GM12892 (cell line): ENCODE measurements around the gene TTC21A.

Experiments
- POLR2A ChIP-seq: IDR thresholded peaks from 2 replicates; pipeline ENCODE4 v1.6.1; 2011; ENCODE audit warnings: low read depth, low read length, control low read depth
- POLR2AphosphoS5 ChIP-seq: IDR thresholded peaks from 2 replicates; pipeline ENCODE4 v1.6.1; 2011; ENCODE audit warnings: low read depth, low read length, control low read depth
- TAF1 ChIP-seq: IDR thresholded peaks from 2 replicates; pipeline ENCODE4 v1.6.1; 2011; ENCODE audit warnings: low read depth, mild to moderate bottlenecking, control low read depth, low read length, borderline replicate concordance

DNA sequence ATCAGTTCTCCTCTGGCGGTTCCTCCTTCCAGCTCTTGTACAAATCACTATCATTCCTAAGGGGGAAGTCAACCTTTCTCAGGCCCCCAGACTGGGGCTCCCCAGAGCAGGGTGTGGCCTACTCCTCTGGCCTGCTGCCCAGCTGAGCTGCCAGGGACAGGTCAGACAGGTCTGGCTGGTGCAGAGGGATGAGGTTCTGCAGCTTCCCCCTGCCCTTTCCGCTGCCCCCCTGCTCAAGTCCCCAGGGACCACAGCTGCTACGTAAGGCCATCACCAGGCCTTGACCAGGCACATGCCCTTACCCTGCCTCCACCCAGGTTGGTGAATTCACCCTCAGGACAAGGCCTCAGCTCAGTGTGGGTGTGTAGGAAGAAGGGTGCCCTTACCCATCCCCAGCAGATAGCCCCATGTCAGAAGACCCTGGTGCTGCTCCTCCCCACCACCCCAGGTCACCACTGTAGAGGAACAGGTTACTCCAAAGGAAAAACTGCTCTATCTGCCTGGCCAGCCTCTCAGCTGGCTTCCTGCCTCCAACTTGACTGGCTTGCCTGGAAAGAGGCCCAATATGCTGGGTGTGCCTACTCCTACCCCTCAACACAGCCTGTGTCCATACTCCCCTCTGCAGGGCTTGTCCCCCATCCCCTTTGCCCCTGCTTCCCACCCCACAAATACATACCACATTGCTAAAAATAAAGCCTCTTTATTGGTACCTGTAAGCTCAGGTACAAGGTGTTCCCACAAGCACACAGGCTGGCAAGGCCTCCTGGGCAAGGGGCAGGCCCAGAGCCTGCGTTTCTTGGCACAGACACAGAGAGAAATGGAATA lies 33.9 kb downstream of the TTC21A start:
- no peak for TF ChIP-seq TAF1
- TF ChIP-seq POLR2AphosphoS5, result peak; percentile 75; the same call in 1 of the 2 replicates
- TF ChIP-seq POLR2A, result no peak
